ENCODE results near the gene DOCK1. TPM values are rescaled to one million over a fixed set of nuclear protein-coding genes. Genes with fewer than 3 reads are reported as not detected.

DOCK1 gene
- total RNA-seq, 2 experiments from 2014 or later, result 0.14 to 0.18 TPM

DNA sequence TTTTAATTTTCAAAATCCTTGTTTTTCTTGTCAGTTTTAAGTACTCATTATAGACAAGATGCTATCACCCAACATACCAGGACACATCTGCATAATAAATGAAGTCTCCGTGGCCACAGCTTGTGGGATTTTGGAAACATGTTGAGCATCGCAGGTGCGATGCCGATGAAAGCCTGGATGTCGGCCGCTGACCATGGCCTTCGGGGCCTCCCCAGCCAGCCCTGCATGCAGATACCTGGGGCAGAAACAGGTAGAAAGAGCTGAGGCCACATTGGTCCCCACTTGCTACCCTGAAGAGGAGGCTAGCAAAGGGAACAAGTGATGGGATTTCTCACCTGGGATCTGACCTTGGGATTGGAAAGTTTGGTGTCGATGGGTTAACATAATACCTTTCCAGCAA lies 123.8 kb downstream of the DOCK1 start:
- no peaks in the 10 kb centered on the region for H3K27me3 Mint-ChIP-seq
- intact Hi-C loops (cut with micrococcal nuclease), result no loop called here
- no peak overlapping the region for H3K27ac Mint-ChIP-seq
- H3K36me3 Mint-ChIP-seq (ENCODE audit: low read depth), result no peaks in the 10 kb centered on the region
- no peak overlapping the region for H3K4me3 Mint-ChIP-seq
- DNase-seq (no peak), ATAC-seq (no peak)
- CTCF ChIA-PET, result no interaction called here
- no peaks in the 10 kb centered on the region for H3K9me3 Mint-ChIP-seq
- POLR2A ChIA-PET, result no interaction called here
- H3K4me1 Mint-ChIP-seq (ENCODE audit: low read depth), result no peaks in the 10 kb centered on the region
- TF ChIP-seq, protein P1, sequence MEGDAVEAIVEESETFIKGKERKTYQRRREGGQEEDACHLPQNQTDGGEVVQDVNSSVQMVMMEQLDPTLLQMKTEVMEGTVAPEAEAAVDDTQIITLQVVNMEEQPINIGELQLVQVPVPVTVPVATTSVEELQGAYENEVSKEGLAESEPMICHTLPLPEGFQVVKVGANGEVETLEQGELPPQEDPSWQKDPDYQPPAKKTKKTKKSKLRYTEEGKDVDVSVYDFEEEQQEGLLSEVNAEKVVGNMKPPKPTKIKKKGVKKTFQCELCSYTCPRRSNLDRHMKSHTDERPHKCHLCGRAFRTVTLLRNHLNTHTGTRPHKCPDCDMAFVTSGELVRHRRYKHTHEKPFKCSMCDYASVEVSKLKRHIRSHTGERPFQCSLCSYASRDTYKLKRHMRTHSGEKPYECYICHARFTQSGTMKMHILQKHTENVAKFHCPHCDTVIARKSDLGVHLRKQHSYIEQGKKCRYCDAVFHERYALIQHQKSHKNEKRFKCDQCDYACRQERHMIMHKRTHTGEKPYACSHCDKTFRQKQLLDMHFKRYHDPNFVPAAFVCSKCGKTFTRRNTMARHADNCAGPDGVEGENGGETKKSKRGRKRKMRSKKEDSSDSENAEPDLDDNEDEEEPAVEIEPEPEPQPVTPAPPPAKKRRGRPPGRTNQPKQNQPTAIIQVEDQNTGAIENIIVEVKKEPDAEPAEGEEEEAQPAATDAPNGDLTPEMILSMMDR (IDR thresholded peaks at IDR 0.05), result no peak

DNA sequence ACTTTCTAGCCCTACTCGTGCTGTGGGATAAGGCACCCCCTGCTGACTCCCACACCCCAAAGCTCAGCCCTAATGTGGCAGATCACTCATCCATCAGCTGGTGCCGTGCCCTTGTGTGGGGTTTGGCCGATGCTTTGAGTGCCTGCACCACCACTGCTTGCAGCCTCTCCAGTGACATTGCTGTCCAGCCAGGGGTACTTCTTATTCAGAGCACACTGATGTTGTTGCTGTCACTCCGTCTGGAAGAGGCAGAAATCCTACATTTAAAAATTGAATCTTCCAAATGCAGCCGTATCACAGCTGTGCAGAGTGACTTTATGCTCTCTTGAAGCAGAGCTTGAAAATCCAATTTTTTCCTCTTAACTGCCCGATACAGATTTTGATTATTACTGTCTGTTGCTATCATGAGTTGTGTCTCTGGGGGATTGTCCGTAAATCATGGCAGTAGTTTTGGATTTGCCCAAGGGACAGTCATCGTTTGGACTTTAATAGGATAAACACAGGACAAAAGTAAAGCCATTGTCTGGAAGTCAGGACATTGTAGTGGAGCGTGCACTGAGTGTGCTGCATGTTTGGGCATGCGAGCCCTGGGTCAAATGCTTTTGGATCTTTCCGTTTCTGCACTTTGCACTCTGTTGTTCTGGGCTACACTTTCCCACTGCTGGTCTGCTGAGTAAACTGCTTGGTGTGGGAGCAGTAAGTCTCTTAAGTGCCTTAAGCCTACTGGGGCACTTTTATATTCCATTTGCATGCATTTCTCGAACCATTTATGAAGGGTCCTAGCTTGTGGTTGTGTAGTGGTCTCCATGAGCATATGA lies 128.2 kb downstream of the DOCK1 start:
- no peak for ATAC-seq
- no peak for DNase-seq
- Mint-ChIP-seq H3K4me1 (ENCODE audit: low read depth) (no peaks in the 10 kb centered on the region), H3K27ac (no peak overlapping the region), H3K36me3 (ENCODE audit: low read depth) (no peaks in the 10 kb centered on the region), H3K27me3 (no peaks in the 10 kb centered on the region), H3K4me3 (no peak overlapping the region), H3K9me3 (no peaks in the 10 kb centered on the region)
- intact Hi-C loops (cut with micrococcal nuclease), result no loop called here
- ChIA-PET POLR2A (no interaction called here), CTCF (no interaction called here)
- TF ChIP-seq, protein P1 (IDR thresholded peaks at IDR 0.05), result no peak

DNA sequence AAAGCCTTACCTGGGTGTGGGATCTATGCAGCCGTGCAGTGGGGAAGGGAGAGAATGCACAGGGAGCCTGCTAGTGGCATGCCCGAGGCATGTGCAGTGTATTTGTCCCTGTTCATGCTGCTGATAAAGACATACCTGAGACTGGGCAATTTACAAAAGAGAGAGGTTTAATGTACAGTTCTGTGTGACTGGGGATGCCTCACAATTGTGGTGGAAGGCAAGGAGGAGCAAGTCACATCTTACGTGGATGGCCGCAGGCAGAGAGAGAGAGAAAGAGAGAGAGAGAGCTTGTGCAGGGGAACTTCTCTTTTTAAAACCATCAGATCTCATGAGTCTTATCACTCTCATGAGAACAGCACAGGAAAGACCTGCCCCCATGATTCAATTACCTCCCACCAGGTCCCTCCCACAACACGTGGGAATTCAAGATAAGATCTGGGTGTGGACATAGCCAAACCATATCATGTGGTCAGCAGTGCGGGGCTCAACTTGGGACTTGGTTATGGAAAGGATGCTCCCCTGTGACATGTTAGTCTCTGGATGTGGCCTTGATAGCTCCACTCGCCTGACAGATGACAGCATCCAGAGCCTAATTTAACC lies 128.9 kb downstream of the DOCK1 start:
- Mint-ChIP-seq H3K36me3 (ENCODE audit: low read depth) (no peaks in the 10 kb centered on the region), H3K4me1 (ENCODE audit: low read depth) (no peaks in the 10 kb centered on the region), H3K27ac (no peak overlapping the region), H3K9me3 (no peaks in the 10 kb centered on the region), H3K4me3 (no peak overlapping the region), H3K27me3 (no peaks in the 10 kb centered on the region)
- TF ChIP-seq, protein P1 (IDR thresholded peaks at IDR 0.05), result no peak
- no peak for DNase-seq
- ChIA-PET POLR2A (no interaction called here), CTCF (no interaction called here)
- intact Hi-C loops (cut with micrococcal nuclease), result no loop called here
- ATAC-seq, result no peak

DNA sequence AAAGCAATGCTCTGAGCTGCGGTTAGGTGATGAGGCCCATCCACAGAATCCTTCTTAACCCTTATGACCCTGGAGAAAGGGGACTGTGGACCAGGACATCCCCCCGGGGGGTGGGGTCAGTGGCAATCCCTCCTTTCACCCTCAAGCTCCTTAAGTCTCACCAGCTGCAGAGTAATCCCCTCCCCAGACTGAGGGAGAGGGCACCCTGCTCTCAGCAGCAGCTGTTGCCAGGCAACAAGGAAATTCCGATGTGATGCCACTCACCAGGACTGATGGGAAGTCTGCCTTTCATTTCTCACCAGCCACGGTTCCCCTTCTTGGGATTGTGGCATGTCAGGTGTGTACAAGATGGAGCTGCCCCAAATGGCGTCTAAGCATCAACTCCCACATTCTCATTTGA lies 129.6 kb downstream of the DOCK1 start:
- no peak for DNase-seq
- H3K27ac Mint-ChIP-seq, result no peak overlapping the region
- H3K36me3 Mint-ChIP-seq (ENCODE audit: low read depth), result no peaks in the 10 kb centered on the region
- ChIA-PET CTCF (no interaction called here), POLR2A (no interaction called here)
- H3K9me3 Mint-ChIP-seq, result no peaks in the 10 kb centered on the region
- TF ChIP-seq, protein P1 (IDR thresholded peaks at IDR 0.05), result no peak
- no peak overlapping the region for H3K4me3 Mint-ChIP-seq
- H3K4me1 Mint-ChIP-seq (ENCODE audit: low read depth), result no peaks in the 10 kb centered on the region
- intact Hi-C loops (cut with micrococcal nuclease), result no loop called here
- no peak for ATAC-seq
- no peaks in the 10 kb centered on the region for H3K27me3 Mint-ChIP-seq

DNA sequence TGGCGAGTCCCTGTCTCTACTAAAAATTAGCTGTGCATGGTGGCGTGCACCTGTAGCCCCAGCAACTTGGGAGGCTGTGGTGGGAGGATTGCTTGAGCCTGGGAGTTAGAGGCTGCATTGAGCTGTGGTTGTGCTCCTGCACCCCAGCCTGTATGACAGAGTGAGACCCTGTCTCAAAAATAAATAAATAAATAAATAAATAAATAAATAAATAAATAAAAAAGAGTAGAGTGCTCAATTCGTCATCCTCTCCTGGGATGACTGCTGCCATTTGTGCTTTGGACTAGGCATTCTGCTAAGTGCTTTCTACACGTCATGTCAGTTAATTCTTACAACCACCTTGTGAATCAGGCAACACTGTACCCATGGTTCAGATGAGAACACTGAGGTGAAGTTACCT lies 130.6 kb downstream of the DOCK1 start:
- ChIA-PET CTCF (no interaction called here), POLR2A (no interaction called here)
- H3K4me3 Mint-ChIP-seq, result no peak overlapping the region
- DNase-seq, result no peak
- H3K27ac Mint-ChIP-seq, result no peak overlapping the region
- no peak for ATAC-seq
- TF ChIP-seq, protein P1 (IDR thresholded peaks at IDR 0.05), result no peak
- no peaks in the 10 kb centered on the region for H3K27me3 Mint-ChIP-seq
- H3K36me3 Mint-ChIP-seq (ENCODE audit: low read depth), result no peaks in the 10 kb centered on the region
- no peaks in the 10 kb centered on the region for H3K9me3 Mint-ChIP-seq
- no peaks in the 10 kb centered on the region for H3K4me1 Mint-ChIP-seq (ENCODE audit: low read depth)
- intact Hi-C loops (cut with micrococcal nuclease), result no loop called here
